A172 (cell line): ENCODE measurements around the gene SEC11C. TPM values are rescaled to one million over a fixed set of nuclear protein-coding genes. Genes with fewer than 3 reads are reported as not detected.

Experiments
- total RNA-seq: library from RNA; depleted of rRNA; stranded (reverse); fragments of >200 nt; shearing (Covaris generic); gene quantifications from 2 replicates; pipeline ENCODE4 v1.2.3, GENCODE V29; 2014; rRNA removed

Gene SEC11C
- total RNA-seq, 1 experiment from 2014 or later: 30.0 TPM

Other genes with a start within 250 kb of the SEC11C start
- gene GRP, start 80.3 kb downstream of the SEC11C start, total RNA-seq: not detected in 2 replicates
- gene RAX, start 133.6 kb downstream of the SEC11C start, total RNA-seq: not detected in 2 replicates
- gene CPLX4, start 178.8 kb downstream of the SEC11C start, total RNA-seq: not detected in 2 replicates
- 70.6 and 85.8 TPM in 2 replicates for gene LMAN1, start 219.4 kb downstream of the SEC11C start, total RNA-seq